Epithelial cell of proximal tubule (primary cell): Measurements from ENCODE around the gene DNAAF5. TPM values are rescaled to one million over a fixed set of nuclear protein-coding genes. Genes with fewer than 3 reads are reported as not detected.

Source experiments
- DNase-seq: peaks from one replicate; pipeline ENCODE4 v3.0.0-alpha.2; 2011; ENCODE audit warnings: low read depth
- H3K4me3 ChIP-seq: 2 replicates; pipeline ENCODE4 v1.5.1; 2011; ENCODE audit warnings: low read depth, mild to moderate bottlenecking, low read length
- total RNA-seq: library from RNA; depleted of rRNA; stranded (reverse); fragments of >200 nt; gene quantifications from 2 replicates; pipeline ENCODE4 v1.2.3, GENCODE V29; 2015
- TF ChIP-seq, protein P1 (sequence below): conservative IDR thresholded peaks from 2 replicates; pipeline ENCODE4 v1.5.1; 2012; ENCODE audit warnings: low read depth, mild to moderate bottlenecking, low read length

Gene DNAAF5
- total RNA-seq, 1 donor from 2014 or later = 64.1 TPM

DNA sequence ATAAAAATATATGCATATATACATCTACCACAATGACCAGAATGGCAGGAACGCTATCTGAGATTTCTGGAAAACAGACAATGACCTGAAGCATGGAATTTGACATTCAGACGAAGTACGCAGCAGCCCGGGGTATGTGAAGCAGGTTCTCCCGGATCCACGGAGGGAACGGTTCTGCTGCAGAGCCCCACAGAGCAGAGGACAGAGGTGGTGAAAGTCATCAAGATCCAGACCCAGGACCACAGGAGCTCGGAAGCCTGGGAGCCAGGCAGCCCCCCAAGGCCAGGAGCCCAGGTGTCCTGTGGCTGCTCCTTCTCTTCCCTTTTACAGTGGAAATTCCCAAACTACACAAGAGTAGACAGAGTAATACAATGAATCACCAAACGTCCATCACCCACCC lies 42.1 kb upstream of the DNAAF5 start:
- no peak overlapping the region for H3K4me3 ChIP-seq
- no peak for DNase-seq
- TF ChIP-seq, protein P1, sequence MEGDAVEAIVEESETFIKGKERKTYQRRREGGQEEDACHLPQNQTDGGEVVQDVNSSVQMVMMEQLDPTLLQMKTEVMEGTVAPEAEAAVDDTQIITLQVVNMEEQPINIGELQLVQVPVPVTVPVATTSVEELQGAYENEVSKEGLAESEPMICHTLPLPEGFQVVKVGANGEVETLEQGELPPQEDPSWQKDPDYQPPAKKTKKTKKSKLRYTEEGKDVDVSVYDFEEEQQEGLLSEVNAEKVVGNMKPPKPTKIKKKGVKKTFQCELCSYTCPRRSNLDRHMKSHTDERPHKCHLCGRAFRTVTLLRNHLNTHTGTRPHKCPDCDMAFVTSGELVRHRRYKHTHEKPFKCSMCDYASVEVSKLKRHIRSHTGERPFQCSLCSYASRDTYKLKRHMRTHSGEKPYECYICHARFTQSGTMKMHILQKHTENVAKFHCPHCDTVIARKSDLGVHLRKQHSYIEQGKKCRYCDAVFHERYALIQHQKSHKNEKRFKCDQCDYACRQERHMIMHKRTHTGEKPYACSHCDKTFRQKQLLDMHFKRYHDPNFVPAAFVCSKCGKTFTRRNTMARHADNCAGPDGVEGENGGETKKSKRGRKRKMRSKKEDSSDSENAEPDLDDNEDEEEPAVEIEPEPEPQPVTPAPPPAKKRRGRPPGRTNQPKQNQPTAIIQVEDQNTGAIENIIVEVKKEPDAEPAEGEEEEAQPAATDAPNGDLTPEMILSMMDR = no peak

DNA sequence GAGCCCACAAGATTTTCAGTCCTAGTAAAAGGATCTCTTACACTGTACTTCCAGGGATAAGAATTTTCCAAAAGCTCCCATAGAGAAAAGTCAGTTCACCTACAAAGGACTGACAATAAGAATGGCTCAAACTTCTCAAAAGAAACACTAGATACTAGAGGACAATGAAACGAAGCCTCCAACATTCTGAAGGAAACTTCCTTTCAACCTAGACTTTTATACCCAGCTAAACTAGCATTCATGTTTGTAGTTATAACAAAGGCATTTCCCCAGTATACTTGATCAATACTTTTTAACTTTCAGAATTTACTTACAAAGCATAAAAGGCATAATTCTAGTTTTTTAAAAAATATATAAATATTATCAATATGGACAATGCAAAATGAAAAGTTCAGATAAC lies 41.0 kb upstream of the DNAAF5 start:
- no peak for DNase-seq
- no peak overlapping the region for H3K4me3 ChIP-seq
- TF ChIP-seq, protein P1 = no peak

DNA sequence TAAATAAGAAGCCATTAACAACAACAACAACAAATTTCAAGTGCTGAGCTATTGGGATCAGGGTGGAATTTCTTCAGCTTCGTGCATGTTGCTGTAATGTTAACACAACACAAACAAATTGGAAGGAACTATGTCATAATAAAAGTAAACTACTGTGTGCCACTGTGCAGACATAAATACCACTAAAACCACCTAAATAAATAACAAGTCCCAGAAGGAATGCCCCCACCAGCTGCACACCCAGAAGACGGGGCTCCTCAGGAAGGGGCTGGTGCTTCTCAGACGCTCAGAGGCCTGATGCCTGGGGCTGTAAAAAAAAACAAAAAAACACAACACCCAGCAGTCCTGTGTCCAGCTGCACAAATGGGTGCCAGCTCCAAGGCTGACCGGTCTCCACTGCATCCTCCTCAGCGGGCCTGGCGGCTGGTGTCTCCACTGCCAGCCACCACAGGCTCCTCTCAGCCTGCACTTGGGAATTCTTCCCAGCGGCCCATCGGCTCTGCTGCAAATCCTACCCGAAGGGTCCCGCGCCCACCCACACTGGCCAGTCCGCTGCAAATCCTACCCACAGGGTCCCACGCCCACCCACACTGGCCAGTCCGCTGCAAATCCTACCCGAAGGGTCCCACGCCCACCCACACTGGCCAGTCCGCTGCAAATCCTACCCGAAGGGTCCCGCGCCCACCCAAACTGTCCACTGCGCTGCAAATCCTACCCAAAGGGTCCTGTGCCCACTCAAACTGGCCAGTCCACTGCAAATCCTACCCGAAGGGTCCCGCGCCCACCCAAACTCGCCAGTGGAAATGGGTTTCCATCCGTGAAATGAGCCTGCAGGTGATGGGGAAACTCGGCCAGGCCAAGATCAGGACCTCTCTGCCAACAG lies 35.8 kb upstream of the DNAAF5 start:
- TF ChIP-seq, protein P1 = no peak
- no peak for DNase-seq
- H3K4me3 ChIP-seq = no peak overlapping the region

DNA sequence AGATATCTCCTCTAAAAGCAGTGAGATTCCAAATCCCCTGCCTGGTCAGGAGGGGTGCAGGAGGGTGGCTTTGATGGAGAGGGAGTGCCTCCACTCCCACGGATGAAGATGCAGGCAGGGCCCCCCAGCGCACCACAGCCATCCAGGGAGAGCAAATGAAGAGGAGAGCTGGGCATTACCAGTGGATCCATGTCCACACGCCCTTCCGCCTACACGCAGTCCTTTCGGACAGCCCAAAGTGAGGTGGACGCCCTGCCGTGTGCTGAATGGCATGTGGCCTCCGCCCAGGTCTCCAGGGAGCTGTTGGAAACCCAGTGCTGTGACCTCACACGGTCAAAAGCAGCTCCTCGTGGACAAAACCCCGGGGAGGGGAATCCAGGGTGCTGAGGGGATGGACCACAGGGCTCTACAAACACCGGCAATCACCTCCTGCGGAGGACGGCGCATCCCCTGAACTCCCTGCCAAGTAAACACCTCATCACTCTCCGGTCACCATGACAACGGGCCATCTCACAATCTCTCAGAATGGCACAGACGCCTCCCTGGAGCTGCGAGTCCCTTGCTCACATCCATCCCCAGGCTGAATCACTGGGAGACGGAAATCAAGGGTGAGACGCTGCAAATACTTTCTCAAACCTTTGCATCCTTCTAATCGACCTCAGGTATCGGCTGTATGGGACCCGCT lies 35.0 kb upstream of the DNAAF5 start:
- DNase-seq = no peak
- no peak overlapping the region for H3K4me3 ChIP-seq
- TF ChIP-seq, protein P1 = no peak

DNA sequence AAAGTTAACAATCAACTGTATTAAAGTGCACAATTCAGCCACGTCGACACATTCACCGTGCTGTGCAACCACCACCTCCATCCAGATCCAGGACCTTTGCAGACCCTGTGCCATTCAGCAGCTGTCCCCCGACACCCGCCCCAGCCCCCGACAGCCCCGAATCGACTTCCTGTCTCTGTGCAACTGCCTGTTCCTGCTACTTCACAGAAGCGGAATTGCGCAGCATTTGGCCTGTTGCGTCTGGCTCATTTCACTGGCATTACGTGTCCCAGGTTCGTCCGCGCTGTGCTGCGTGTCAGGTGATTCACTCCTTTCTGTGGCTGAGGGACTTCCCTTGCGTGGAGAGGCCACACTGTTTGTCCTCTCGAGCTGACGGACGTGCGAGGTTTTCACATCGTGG lies 33.2 kb upstream of the DNAAF5 start:
- DNase-seq = no peak
- no peak overlapping the region for H3K4me3 ChIP-seq
- TF ChIP-seq, protein P1 = no peak

DNA sequence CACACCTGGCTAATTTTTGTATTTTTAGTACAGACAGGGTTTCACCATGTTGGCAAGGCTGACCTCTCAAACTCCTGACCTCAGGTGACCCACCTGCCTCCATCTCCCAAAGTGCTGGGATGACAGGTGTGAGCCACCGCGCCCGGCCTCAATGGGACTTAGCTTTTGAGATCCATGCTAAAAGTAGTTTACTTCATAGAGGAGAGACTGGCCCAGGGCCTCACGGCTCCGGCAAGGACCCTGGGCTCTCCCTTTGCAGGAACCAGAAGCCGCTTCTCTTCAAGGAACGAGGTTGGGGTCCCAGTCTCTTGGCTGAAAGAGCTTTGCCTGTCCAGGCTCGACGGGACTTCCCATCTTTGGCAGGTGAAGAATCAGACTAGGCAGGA lies 30.1 kb upstream of the DNAAF5 start:
- TF ChIP-seq, protein P1 = no peak
- no peak overlapping the region for H3K4me3 ChIP-seq
- no peak for DNase-seq
